ENCODE measurements around the gene OLA1.

The OLA1 gene

GRCh38 chr2:174176898-174177297 lies 71.4 kb downstream of the OLA1 start:
- DNase-seq: no peak

DNA sequence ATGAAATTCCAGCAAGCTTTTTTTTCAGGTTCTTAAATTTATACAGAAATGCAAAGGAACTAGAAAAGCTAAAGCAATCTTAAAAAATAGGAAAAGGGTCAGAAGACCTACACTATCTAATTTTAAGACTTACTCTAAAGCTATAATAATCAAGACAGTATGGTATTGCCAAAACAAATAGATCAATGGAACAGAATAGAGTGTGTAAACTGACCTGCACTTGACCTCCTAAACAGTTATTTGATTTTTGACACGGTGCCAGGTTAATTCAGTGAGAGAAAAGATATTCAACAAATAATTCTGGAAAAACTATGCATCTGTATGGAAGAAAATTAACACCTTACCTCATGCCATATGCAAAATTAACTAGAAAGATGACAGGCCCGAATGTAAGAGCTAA lies 73.6 kb downstream of the OLA1 start:
- DNase-seq: no peak

GRCh38 chr2:174172802-174173355 lies 75.5 kb downstream of the OLA1 start:
- no peak for DNase-seq

DNA sequence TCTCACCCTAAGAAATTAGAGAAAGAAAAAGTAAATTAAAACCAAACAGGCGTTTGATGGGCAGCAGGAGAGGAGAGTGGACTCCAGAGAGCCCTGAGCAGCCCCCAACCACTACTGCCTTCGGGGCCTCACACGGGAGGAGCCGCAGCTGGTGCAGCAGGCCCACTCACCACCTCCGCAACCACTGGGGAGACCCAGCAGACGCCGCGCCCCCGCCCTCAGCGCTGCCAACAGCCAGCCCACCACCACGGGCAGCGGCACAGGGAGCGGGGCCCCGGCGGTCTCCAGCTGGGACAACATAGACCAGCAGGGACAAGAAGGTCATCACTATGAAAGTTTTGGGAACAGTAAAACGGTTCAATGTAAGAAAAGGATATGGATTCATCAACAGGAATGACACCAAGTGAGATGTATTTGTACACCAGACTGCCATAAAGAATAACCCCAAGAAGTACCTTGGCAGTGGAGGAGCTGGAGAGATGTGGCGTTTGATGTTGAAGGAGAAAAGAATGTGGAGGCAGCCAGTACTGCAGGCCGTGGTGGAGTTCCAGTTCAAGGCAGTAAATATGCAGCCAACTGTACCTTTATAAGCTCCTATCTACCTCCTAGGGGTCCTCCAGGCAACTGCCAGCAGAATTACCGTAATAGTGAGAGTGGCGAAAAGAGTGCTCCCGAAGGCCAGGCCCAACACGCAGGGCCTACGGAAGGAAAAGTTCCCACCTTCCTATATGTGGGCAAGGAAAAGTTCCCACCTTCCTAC lies 76.5 kb downstream of the OLA1 start:
- DNase-seq: no peak

GRCh38 chr2:174169372-174169771 lies 79.0 kb downstream of the OLA1 start:
- DNase-seq: no peak

- DNase-seq: no peak
Observed at GRCh38 chr2:174166261-174166660, 82.1 kb downstream of the OLA1 start.

GRCh38 chr2:174161490-174161889 lies 86.8 kb downstream of the OLA1 start:
- no peak for DNase-seq

GRCh38 chr2:174158003-174158402 lies 90.3 kb downstream of the OLA1 start:
- DNase-seq: peak; percentile 63 to 64 (median 64)

DNA sequence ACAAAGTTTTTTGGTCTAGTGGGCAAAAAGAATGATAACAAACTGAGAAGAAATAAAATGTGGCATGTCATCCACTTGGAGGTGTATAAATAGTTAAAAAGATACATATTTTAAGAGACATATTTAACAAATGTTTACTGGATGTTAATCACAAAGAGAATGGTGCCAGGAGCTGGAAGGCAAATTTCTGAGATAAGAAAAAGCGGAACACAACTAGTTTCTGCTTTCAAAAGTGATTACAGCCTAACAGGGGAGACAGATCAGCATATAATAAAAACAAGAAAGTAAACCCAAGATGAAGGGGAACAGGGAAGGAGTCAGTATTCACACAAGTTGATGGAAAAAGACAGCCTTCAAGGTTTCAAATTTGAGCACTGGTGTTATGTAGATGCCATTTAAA lies 91.3 kb downstream of the OLA1 start:
- no peak for DNase-seq

DNA sequence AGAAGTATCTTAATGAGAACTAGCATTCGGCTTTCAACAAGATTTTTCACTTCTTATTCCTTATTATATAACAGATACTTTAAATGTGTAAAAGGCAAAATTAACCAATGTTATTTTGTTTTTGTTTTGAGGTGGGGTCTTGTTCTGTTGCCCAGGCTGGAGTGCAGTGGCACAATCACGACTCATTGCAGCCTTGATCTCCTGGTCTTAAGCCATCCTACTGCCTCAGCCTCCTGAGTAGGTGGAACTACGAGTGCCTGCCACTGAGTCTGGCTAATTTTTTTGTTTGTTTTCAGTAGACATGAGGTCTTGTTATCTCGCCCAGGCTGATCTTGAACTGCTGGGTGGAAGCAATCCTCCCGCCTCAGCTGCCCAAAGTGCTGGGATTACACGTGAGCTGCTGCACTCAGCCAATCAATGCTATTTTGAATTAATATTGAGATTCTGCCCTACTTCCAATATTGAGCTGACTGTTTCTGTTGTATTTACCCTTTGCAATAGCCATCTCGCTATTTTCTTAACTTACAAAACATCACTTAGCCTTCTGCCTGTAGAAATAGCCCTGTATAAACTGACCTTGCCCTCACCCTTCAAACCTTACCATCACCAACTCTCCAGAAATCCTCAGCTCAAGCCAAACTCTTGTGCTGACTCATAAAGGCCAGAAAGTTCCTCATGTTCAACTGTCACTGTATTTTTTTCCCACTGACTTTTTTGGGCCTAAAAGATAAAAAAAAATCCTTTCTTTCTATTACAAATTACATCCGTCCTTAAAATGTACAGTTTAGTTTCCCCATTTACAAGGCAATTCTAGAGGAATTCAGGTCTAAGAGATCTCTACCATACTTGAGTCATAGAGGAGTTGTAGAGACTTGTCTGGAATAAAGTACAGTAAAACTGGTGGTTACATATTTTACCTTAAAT lies 94.3 kb downstream of the OLA1 start:
- DNase-seq: peak; percentile 6 to 37 (median 20)

DNA sequence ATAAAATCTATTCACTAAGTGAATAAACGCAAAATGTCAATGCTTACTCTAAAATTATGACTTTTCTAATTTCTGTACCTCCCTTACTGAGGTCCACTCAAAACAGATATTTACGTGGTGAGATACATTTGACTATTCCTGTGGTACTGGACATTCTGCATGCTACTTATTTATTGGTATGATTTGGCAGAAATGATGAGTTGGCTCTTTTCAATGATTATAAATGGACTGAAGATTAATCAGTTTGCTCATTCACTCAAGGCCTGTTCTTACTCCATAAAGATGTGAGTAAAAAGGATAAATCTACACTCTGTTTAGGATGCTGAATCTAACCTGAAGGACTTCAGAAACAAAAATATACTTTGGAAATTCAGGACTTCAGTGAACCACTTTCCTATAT lies 98.8 kb downstream of the OLA1 start:
- DNase-seq: no peak

DNA sequence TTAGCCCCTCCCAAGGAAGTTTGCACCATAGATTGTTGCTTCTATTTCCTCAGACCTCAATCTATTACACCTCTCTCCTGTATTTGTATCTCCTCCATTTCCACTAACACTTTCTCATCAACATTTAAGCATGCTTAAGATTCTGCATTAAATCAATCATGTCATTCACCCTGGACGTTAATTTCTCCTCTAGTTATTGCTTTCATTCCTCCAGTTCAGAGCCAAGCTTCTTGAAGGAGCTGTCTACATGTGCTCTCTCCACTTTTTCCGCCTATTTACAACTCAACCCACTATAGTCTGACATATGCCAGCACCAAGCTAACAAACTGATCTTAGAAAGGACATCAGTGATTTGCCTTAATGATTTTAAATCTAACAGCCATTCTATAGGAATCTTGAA lies 99.5 kb downstream of the OLA1 start:
- DNase-seq: no peak

GRCh38 chr2:174145827-174146226 lies 102.5 kb downstream of the OLA1 start:
- peak; percentile 32 to 40 (median 32) for DNase-seq

DNA sequence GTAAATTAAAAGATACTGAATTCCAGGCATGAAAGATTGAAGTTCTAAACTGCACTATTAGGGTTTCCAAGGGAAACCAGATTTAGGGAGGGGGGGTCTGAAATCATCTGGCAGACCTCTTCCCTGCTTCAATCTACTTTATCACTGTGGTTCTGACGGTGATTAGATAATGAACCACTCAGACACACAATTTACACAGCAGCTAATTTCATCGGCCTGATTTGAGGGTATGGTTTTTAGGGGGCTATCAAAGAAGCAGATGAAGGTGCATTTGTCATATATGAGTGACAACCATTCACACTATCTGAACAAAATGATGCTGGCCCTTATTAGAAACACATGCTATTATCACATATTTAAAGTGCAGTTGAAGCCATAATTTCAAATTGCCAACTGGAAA lies 106.0 kb downstream of the OLA1 start:
- DNase-seq: no peak

DNA sequence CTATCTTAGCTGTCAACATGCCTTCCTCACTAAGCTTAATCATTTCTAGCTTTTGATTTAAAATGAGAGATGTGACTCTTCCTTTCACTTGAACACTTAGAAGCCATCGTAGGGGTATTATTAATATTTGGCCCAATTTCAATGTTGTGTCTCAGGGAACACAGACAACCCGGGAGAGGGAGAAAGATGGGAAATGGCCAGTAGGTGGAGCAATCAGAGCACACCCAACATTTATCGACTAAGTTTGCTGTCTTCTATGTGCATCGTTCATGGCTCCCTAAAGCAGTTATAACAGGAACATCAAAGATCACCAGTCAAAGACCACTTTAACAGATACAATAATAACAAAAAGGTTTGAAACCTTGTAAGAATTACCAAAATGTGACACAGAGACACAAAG lies 110.2 kb downstream of the OLA1 start:
- DNase-seq: peak; percentile 20 to 39 (median 26)

GRCh38 chr2:174135981-174136380 lies 112.4 kb downstream of the OLA1 start:
- DNase-seq: no peak

DNA sequence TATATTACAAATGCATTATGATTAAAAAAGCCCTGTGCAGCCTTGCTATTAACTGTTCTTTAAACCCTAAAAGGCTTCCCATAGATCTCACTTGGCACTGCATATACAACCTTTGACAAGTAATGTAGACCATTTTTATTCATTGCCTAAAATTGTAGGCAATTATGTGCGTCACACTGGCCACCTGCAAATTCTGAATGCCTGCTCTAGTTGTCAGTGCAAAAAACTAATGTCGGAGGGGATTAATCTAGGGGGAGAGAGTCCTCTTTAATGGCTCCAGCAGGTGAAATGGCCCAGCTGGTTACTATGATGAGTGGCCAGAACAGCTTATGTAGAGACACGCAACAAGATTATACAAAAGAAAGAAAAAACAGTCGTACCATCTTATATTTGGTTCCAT lies 123.2 kb downstream of the OLA1 start:
- DNase-seq: no peak

GRCh38 chr2:174124181-174124580 lies 124.2 kb downstream of the OLA1 start:
- DNase-seq: no peak

GRCh38 chr2:174122185-174122584 lies 126.1 kb downstream of the OLA1 start:
- no peak for DNase-seq

DNA sequence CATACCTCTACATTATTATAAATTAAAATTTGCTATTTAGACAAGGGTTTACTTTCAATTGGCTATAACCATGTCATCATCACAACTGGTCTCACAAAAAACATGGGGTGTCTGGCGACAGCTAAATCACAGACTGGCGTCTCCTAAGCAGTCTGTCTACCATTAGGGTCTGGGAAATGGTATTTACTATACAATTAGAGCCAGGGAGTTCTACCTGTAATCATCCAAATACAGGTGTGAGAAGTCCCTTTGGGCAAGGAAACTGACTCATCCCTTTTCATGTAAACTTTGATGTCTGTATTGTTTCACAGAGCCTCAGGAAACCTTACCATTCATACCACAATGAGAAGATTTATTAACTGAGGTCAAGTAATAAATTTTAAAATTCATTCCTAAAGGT lies 126.7 kb downstream of the OLA1 start:
- DNase-seq: no peak

GRCh38 chr2:174121175-174121574 lies 127.2 kb downstream of the OLA1 start:
- no peak for DNase-seq

DNA sequence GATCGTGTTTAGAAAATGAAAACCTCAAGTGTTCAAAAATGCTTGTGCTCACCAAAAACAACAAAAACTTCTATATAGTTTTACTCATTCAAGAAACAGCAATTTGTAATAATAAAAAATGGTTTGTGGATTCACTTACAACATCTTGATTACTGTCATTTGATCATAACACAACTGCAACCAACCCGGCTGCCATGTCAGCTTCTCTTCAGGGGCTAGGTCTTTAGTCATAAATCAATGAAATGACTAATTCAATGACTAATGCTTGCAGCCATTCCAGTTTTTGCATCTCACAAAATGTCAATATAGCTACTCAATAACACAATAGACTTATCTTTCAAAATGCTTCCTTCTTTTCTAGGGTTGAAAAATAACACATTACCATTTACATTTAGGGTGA lies 128.0 kb downstream of the OLA1 start:
- DNase-seq: peak in 2 of 3 donors; percentile 3 to 29
